ENCODE measurements around the gene GSTM1.
"Not testable (repeated sequence)": the region's sequence is repeated elsewhere in the genome, so short reads cannot be mapped to it uniquely, and the experiment has no call there.

Gene GSTM1

GRCh38 chr1:109697066-109697465 lies 9.4 kb downstream of the GSTM1 start:
- no peak for DNase-seq (ENCODE audit: low read depth in 3 of 3, low spot score in 1 of 3)

DNA sequence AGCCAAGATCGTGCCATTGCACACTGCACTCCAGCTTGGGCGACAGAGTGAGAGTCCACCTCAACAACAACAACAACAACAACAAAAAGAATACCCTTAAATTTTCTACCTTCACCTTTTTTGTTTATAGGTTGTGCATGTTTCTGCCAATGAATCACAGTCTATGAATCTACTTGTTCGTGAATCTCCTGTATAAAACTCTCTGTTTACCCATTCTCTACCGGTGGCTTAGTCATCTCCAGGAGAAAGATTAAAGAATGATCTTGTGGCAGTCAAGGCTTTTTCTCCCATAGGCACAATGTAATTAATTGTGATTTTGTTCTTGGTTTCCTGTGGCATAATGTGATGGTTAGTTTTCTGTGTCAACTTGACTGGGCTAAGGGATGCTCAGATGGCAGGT lies 10.2 kb downstream of the GSTM1 start:
- not testable (repeated sequence) for DNase-seq (ENCODE audit: low read depth in 3 of 3, low spot score in 1 of 3)

DNA sequence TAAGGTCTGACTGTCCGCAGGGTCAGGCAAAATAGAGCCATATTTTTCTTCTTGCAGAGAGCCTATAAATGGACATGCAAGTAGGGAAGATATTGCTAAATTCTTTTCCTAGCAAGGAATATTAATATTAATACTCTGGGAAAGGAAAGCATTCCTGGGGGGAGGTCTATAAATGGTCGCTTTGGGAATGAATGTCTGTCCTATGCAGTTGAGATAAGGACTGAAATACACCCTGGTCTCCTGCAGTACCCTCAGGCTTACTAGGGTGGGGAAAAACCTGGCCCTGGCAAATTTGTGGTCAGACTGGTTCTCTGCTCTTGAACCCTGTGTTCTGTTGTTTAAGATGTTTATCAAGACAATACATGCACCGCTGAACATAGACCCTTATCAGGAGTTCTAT lies 15.3 kb downstream of the GSTM1 start:
- DNase-seq (ENCODE audit: low read depth in 3 of 3, low spot score in 1 of 3) = not testable (repeated sequence)

DNA sequence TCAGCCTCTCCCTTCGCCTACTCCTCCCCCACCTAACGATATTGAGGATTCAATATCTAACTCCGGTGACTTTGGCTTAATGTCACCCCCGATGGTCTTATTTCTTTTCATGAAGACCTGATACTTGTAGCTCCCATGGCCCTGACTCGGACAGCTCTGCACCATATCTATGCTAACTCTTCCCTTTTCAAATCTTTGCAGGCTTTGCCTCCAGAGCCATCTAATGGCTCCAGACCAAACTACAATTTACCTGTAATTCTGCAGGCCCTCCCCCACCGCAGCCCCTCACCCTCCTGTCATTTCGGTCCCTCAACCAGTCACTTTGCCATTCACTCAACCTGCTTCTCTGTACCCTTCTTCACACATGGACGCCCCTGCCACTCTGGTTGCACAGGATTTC lies 16.6 kb downstream of the GSTM1 start:
- DNase-seq (ENCODE audit: low read depth in 3 of 3, low spot score in 1 of 3) = no peak

DNA sequence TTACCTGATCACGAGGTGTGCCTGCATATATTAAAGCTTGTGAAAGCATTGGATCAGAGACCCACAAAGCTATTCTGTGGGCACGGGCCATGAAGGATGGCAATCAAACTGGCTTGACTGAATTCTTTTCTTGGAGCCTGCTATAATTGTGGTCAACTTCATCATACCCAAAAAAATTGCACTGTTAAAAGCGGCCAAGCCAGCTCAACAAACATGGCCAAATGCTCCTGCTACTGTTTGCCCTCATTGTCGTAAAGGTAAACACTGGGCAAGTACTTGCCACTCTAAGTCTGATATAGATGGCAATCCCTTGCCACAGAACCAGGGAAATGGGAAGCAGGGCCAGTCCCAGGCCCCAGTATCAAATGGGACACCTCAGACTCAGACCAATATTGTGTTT lies 17.8 kb downstream of the GSTM1 start:
- no peak for DNase-seq (ENCODE audit: low read depth in 3 of 3, low spot score in 1 of 3)

DNA sequence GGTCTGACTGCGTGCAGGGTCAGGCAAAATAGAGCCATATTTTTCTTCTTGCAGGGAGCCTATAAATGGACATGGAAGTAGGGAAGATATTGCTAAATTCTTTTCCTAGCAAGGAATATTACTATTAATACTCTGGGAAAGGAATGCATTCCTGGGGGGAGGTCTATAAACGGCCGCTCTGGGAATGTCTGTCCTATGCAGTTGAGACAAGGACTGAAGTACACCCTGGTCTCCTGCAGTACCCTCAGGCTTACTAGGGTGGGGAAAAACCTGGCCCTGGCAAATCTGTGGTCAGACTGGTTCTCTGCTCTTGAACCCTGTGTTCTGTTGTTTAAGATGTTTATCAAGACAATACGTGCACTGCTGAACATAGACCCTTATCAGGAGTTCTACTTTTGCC lies 21.3 kb downstream of the GSTM1 start:
- not testable (repeated sequence) for DNase-seq (ENCODE audit: low read depth in 3 of 3, low spot score in 1 of 3)

DNA sequence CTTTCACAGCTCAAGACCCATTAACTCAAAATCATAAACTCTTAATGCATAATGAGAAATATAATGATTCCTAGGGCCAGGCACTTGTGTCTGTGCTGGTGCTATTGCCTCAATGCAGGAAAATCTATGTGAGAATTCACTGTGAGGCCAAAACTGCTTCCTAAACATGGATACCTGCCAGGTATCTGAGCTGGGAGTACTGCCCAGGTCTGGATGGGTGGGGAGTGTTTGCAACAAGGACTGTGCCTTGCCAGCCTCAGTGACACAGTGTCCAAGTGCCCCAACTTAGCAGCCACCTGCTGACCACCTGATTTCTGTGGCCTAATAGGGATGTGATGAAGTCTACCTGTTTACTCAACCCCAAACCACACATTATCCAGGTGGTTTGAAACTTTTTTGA lies 22.2 kb downstream of the GSTM1 start:
- not testable (repeated sequence) for DNase-seq (ENCODE audit: low read depth in 3 of 3, low spot score in 1 of 3)

GRCh38 chr1:109711593-109712320 lies 24.1 kb downstream of the GSTM1 start, which contains the start of gene GSTM5:
Gene GSTM5 (plus strand): TSS chr1:109712251. CDS start chr1:109712313, 62 bp downstream.
- not testable (repeated sequence) for DNase-seq (ENCODE audit: low read depth in 3 of 3, low spot score in 1 of 3)

- DNase-seq (ENCODE audit: low read depth in 3 of 3, low spot score in 1 of 3) = no peak
These were observed 24.8 kb downstream of the GSTM1 start for GRCh38 chr1:109712321-109712864.

DNA sequence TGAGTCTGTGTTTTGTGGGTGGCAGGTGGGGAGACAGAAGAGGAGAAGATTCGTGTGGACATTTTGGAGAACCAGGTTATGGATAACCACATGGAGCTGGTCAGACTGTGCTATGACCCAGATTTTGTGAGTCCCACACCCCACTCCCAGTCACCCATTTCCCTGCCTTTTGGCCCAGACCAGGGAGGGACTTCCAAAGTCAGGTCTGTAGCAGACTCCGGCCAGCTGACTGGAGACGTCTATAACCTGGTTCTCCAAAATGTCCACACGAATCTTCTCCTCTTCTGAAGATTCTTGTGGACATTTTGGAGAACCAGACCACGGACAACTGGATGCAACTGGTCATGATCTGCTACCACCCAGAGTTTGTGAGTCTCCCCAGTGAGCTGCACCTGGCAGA lies 26.0 kb downstream of the GSTM1 start:
- no peak for DNase-seq (ENCODE audit: low read depth in 3 of 3, low spot score in 1 of 3)

GRCh38 chr1:109714661-109715372 lies 27.2 kb downstream of the GSTM1 start:
- no peak for DNase-seq (ENCODE audit: low read depth in 3 of 3, low spot score in 1 of 3)

- no peak for DNase-seq (ENCODE audit: low read depth in 3 of 3, low spot score in 1 of 3)
These were observed 28.5 kb downstream of the GSTM1 start for GRCh38 chr1:109716121-109716520.

DNA sequence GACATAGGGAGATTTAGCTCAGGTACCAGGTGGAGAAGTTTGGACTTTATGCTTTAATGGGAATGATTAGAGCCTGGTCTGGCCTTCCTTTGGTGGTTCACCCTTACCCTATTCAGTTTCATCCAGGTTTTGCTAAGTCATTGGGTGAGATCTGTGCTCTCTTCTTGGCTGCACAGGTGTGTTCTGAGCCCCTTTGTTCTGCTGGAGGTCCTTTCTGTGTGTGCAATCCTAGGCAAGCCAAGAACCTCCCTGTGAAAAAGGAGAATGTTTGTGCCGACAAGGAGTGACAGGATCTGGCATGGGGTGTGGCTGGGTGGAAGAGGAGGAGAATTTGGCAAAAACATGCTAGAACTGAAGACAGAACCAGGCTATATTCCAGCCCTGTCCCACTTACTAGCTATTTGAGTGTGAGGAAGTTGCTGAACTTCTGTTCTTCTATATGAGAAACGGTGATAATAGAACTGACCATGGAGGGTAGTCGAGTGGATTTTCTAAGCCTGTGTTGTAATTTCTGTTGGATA lies 29.0 kb downstream of the GSTM1 start:
- DNase-seq (ENCODE audit: low read depth in 3 of 3, low spot score in 1 of 3) = no peak

- DNase-seq (ENCODE audit: low read depth in 3 of 3, low spot score in 1 of 3) = no peak
These were observed 30.1 kb downstream of the GSTM1 start for GRCh38 chr1:109717729-109718128.

DNA sequence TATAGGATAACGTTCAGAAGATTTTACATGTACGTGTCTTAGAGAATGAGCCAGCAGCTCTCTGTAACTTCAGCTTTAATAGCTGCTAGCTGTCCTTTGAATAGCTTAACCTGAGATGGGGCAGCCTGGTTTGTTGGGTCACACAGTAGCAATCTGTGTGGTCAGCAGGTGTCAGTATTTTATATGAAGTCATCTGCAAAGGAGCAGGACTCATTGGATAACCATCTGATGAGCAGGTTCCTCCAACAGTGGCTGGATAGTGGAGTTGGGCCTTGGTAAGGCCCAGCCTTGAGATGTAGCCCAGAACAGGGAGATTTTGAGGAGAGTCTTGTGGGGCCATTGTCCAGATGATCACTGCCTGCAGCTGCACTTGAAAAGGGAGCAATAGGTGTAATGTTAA lies 30.9 kb downstream of the GSTM1 start:
- no peak for DNase-seq (ENCODE audit: low read depth in 3 of 3, low spot score in 1 of 3)

DNA sequence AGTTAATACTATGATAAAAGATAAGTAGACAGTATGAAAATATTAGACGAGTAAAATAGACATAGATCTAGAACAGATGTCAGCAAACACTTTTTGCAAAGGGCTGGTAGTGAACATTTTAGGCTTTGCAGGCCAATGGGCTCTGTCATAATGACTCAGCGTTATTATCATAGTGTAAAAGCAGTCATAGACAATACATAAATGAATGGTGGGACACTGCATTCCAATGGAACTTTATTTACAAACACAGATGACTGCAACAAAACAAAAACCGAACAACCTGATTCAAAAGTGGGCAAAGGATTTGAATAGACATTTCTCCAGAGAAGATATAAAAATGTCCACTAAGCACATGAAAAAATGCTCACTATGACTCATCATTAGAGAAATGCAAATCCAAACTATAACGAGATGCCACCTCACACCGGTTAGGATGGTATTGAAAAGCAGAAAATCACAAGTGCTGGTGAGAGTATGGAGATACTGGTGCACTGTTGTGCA lies 31.8 kb downstream of the GSTM1 start:
- no peak for DNase-seq (ENCODE audit: low read depth in 3 of 3, low spot score in 1 of 3)

DNA sequence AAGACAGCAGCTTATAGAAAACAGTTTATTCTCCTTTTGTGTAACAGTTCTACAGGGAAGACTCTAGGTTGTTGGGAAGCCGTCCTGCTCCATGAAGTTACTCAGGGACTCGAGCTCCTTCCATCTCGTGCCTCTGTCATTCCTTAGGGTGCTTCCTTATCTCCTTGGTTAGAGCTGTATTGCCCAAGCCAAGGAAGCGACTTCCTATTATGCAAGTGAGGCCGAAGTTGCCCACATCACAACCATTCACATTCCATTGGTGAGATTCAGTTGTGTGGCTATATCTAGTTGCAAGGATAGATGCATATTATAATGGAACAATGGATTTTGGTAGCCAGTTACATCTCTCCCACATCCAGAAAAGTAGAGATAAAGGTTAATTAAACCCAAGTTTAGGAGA lies 33.4 kb downstream of the GSTM1 start:
- no peak for DNase-seq (ENCODE audit: low read depth in 3 of 3, low spot score in 1 of 3)

GRCh38 chr1:109721971-109722370 lies 34.4 kb downstream of the GSTM1 start:
- no peak for DNase-seq (ENCODE audit: low read depth in 3 of 3, low spot score in 1 of 3)

- no peak for DNase-seq (ENCODE audit: low read depth in 3 of 3, low spot score in 1 of 3)
These were observed 35.5 kb downstream of the GSTM1 start for GRCh38 chr1:109722908-109723691.

- no peak for DNase-seq (ENCODE audit: low read depth in 3 of 3, low spot score in 1 of 3)
These were observed 37.3 kb downstream of the GSTM1 start for GRCh38 chr1:109724933-109725332.

DNA sequence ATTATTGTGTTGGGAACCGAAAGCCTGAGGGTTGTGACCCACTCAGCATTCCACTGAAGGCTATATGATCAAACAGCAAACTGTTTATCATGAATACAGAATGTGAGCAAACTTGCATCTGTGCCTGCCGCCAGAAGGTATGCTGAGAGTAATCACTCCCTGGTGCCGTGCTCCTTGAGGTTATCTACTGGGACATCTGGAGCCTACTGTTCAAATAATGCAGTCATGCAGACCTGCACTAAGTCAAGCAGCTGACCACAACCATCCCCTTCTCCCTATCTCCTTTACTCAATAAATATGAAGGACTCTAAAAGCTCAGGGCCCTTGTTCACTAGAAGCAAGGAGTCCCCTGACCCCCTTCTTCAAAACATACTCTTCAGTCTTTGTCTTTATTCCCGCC lies 37.9 kb downstream of the GSTM1 start:
- DNase-seq (ENCODE audit: low read depth in 3 of 3, low spot score in 1 of 3) = no peak

Data from stimulated activated CD4-positive, alpha-beta T cell treated with anti-CD3 and anti-CD28 coated beads, TNF-alpha, amount 100 ng/mL, for 1 hour (primary cell).